ENCODE results near the gene GNB1.
"Not testable (repeated sequence)": the region's sequence is repeated elsewhere in the genome, so short reads cannot be mapped to it uniquely, and the experiment has no call there.

Gene GNB1

GRCh38 chr1:1737675-1738590 lies 153.0 kb downstream of the GNB1 start:
- not testable (repeated sequence) for H3K9me2 ChIP-seq (replicated peaks; ENCODE audit: insufficient read depth, low read length); H3K27me3 ChIP-seq (ENCODE audit: low read length); H4K20me1 ChIP-seq (ENCODE audit: low read depth, low read length); H3F3A ChIP-seq (ENCODE audit: insufficient read depth); H3K4me3 ChIP-seq (ENCODE audit: insufficient read depth, low read length, poor library complexity, severe bottlenecking); H3K9me3 ChIP-seq (ENCODE audit: insufficient read depth, low read length); H3K79me2 ChIP-seq (ENCODE audit: insufficient read depth, low read length); H3K9ac ChIP-seq (ENCODE audit: low read length); H3K27ac ChIP-seq (ENCODE audit: low read depth, low read length); H2AFZ ChIP-seq (ENCODE audit: low read depth, low read length, severe bottlenecking); H3K4me2 ChIP-seq (ENCODE audit: low read depth, low read length, poor library complexity, severe bottlenecking); H3K36me3 ChIP-seq (ENCODE audit: low read length)

Measured in SU-DHL-6 (cell line).